Liver (tissue), 9 donors: ENCODE measurements around the gene MED19. TPM values are rescaled to one million over a fixed set of nuclear protein-coding genes. Genes with fewer than 3 reads are reported as not detected.

ENCODE experiments used
- DNase-seq: peaks from one replicate; pipeline ENCODE4 v3.0.0-alpha.2; 2017; ENCODE audit warnings: low spot score
- H3K27ac ChIP-seq, 2 donors: one replicate each; pipeline ENCODE4 v1.7.0; 2013; ENCODE audit warnings: inconsistent platforms in 2 of 2, low read length in 2 of 2, control low read depth in 1 of 2, low read depth in 1 of 2, mild to moderate bottlenecking in 1 of 2
- H3K27me3 ChIP-seq, 4 donors: one replicate each; pipeline versions ENCODE4 v1.6.1 to v1.7.0; 2013; ENCODE audit warnings: low read length in 3 of 4, inconsistent platforms in 1 of 4, mild to moderate bottlenecking in 1 of 4, moderate library complexity in 1 of 4; ENCODE audit not compliant: control insufficient read depth in 4 of 4, insufficient read depth in 4 of 4
- H3K36me3 ChIP-seq, 4 donors: one replicate each; pipeline versions ENCODE4 v1.6.1 to v1.7.0; 2013; ENCODE audit warnings: low read length in 3 of 4, mild to moderate bottlenecking in 3 of 4, low read depth in 1 of 4, moderate library complexity in 1 of 4; ENCODE audit not compliant: control insufficient read depth in 4 of 4, insufficient read depth in 3 of 4
- H3K4me1 ChIP-seq, 4 donors: one replicate each; pipeline versions ENCODE4 v1.6.1 to v1.7.0; 2013; ENCODE audit warnings: low read length in 3 of 4, mild to moderate bottlenecking in 3 of 4, moderate library complexity in 1 of 4; ENCODE audit not compliant: control insufficient read depth in 4 of 4, insufficient read depth in 4 of 4
- H3K4me3 ChIP-seq, 3 donors: one replicate each; pipeline versions ENCODE4 v1.6.1 to v1.7.0; 2013; ENCODE audit warnings: low read length in 3 of 3, control low read depth in 1 of 3, low read depth in 1 of 3, mild to moderate bottlenecking in 1 of 3
- H3K9ac ChIP-seq, 2 donors: one replicate each; pipeline ENCODE4 v1.7.0; 2013; ENCODE audit warnings: low read length in 2 of 2, mild to moderate bottlenecking in 2 of 2, moderate library complexity in 2 of 2, control low read depth in 1 of 2, low read depth in 1 of 2
- H3K9me3 ChIP-seq, 4 donors: one replicate each; pipeline versions ENCODE4 v1.6.1 to v1.7.0; 2013; ENCODE audit warnings: low read length in 3 of 4; ENCODE audit not compliant: control insufficient read depth in 4 of 4
- CTCF ChIP-seq: fragments of 150-350 bp; IDR thresholded peaks from 2 replicates; pipeline ENCODE4 v1.5.1; 2017; ENCODE audit warnings: improper control_type of control experiment, low read depth, low read length; ENCODE audit not compliant: missing input control
- EGR1 ChIP-seq, 2 donors: IDR thresholded peaks; 2 replicates each; pipeline ENCODE4 v1.6.1; 2016 to 2018; ENCODE audit warnings: antibody characterized with exemption in 2 of 2, low read depth in 2 of 2
- FOXA1 ChIP-seq: IDR thresholded peaks from 2 replicates; pipeline ENCODE4 v1.6.1; 2016; ENCODE audit warnings: antibody characterized with exemption
- FOXA2 ChIP-seq: IDR thresholded peaks from 2 replicates; pipeline ENCODE4 v1.6.1; 2016; ENCODE audit warnings: antibody characterized with exemption
- GABPA ChIP-seq, 2 donors: IDR thresholded peaks in 1 of 2; conservative IDR thresholded peaks in 1 of 2; 2 replicates each; pipeline ENCODE4 v1.6.1; 2016; ENCODE audit warnings: antibody characterized with exemption in 2 of 2, mild to moderate bottlenecking in 1 of 2, moderate library complexity in 1 of 2
- HNF4A ChIP-seq, 2 donors: conservative IDR thresholded peaks; 2 replicates each; pipeline ENCODE4 v1.6.1; 2016; ENCODE audit warnings: antibody characterized with exemption in 2 of 2, mild to moderate bottlenecking in 2 of 2
- HNF4G ChIP-seq: IDR thresholded peaks from 2 replicates; pipeline ENCODE4 v1.6.1; 2016; ENCODE audit warnings: antibody characterized with exemption
- JUND ChIP-seq, 2 donors: IDR thresholded peaks; 2 replicates each; pipeline ENCODE4 v1.6.1; 2016; ENCODE audit warnings: antibody characterized with exemption in 2 of 2
- NR2F2 ChIP-seq: IDR thresholded peaks from 2 replicates; pipeline ENCODE4 v1.6.1; 2016; ENCODE audit warnings: antibody characterized with exemption
- RAD21 ChIP-seq, 2 donors: IDR thresholded peaks; 2 replicates each; pipeline ENCODE4 v1.6.1; 2016; ENCODE audit warnings: antibody characterized with exemption in 2 of 2, mild to moderate bottlenecking in 2 of 2
- RXRA ChIP-seq, 2 donors: IDR thresholded peaks; 2 replicates each; pipeline ENCODE4 v1.6.1; 2017 to 2018; ENCODE audit warnings: antibody characterized with exemption in 2 of 2, mild to moderate bottlenecking in 1 of 2
- SP1 ChIP-seq: IDR thresholded peaks from 2 replicates; pipeline ENCODE4 v1.6.1; 2018; ENCODE audit warnings: antibody characterized with exemption, mild to moderate bottlenecking
- TAF1 ChIP-seq: conservative IDR thresholded peaks from 2 replicates; pipeline ENCODE4 v1.6.1; 2016; ENCODE audit warnings: antibody characterized with exemption, mild to moderate bottlenecking
- YY1 ChIP-seq: IDR thresholded peaks from 2 replicates; pipeline ENCODE4 v1.6.1; 2016; ENCODE audit warnings: antibody characterized with exemption, mild to moderate bottlenecking
- ZBTB33 ChIP-seq: IDR thresholded peaks from 2 replicates; pipeline ENCODE4 v1.6.1; 2016; ENCODE audit warnings: antibody characterized with exemption
- WGBS: extraction: QIAGEN DNeasy Blood & Tissue Kit; methylation state at CpG from one replicate; pipeline ENCODE4 v1.1.7; 2013; 5-methylcytosine and 5-hydroxymethylcytosine counted together
- polyA plus RNA-seq, 2 donors: library from polyadenylated mRNA; stranded (reverse) in 1 of 2; unstranded in 1 of 2; fragments of 200-250 nt in 1 of 2; fragments of >200 nt in 1 of 2; fragmentation: Nextera tagmentation in 1 of 2; extraction: Ambion mirVana in 1 of 2; gene quantifications; one replicate each; pipeline versions ENCODE4 v1.2.1 to v1.2.3, GENCODE V29; 2013 to 2015
- total RNA-seq, 2 donors: library from RNA; depleted of rRNA; stranded (reverse); fragments of >200 nt; gene quantifications; one replicate each; pipeline ENCODE4 v1.2.3, GENCODE V29; 2014
- TF ChIP-seq, protein P1 (sequence below): IDR thresholded peaks from 2 replicates; pipeline ENCODE4 v1.6.1; 2016; ENCODE audit warnings: antibody characterized with exemption
- TF ChIP-seq, protein P2 (sequence below): IDR thresholded peaks from 2 replicates; pipeline ENCODE4 v1.6.1; 2016; ENCODE audit warnings: antibody characterized with exemption
- TF ChIP-seq, protein P3 (sequence below): IDR thresholded peaks from 2 replicates; pipeline ENCODE4 v1.6.1; 2016; ENCODE audit warnings: antibody characterized with exemption, mild to moderate bottlenecking
- donor health status: healthy.
- donor health status: healthy.
- donor health status: healthy.
- donor health status: healthy.
- donor health status: healthy.

MED19 gene
- total and polyA plus RNA-seq, 4 donors, result 4.4 to 11.3 (median 6.5) TPM

DNA sequence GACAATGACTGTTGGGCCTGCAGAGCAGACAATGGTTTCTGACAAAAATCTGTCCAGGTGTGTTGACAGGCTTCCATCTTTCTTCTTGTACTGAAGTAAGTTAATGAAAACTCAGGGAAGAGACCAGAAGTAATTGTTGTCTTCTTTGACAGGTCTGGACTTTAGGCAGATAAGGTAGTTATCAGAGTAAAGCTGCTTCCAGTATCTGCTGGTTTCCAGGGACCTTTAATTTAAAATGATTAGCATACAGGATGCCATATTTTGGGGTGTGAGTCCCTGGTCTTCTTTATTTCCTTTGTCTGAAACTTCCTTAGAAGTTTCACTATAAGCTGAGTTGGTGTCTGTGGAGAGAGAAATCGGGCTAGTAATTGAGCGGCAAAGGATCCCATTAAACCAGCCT, 1.8 kb upstream of the MED19 start:
- TF ChIP-seq FOXA2 (no peak), EGR1 (IDR thresholded peaks at IDR 0.05; ENCODE audit: low read depth in 2 of 2) (no peak), JUND (IDR thresholded peaks at IDR 0.05) (no peak), RAD21 (IDR thresholded peaks at IDR 0.05) (no peak), ZBTB33 (no peak), HNF4A (conservative IDR thresholded peaks at IDR 0.05) (no peak), FOXA1 (no peak)
- TF ChIP-seq, protein P1, sequence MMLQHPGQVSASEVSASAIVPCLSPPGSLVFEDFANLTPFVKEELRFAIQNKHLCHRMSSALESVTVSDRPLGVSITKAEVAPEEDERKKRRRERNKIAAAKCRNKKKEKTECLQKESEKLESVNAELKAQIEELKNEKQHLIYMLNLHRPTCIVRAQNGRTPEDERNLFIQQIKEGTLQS, result no peak
- TF ChIP-seq, protein P2, sequence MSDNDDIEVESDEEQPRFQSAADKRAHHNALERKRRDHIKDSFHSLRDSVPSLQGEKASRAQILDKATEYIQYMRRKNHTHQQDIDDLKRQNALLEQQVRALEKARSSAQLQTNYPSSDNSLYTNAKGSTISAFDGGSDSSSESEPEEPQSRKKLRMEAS, result no peak

DNA sequence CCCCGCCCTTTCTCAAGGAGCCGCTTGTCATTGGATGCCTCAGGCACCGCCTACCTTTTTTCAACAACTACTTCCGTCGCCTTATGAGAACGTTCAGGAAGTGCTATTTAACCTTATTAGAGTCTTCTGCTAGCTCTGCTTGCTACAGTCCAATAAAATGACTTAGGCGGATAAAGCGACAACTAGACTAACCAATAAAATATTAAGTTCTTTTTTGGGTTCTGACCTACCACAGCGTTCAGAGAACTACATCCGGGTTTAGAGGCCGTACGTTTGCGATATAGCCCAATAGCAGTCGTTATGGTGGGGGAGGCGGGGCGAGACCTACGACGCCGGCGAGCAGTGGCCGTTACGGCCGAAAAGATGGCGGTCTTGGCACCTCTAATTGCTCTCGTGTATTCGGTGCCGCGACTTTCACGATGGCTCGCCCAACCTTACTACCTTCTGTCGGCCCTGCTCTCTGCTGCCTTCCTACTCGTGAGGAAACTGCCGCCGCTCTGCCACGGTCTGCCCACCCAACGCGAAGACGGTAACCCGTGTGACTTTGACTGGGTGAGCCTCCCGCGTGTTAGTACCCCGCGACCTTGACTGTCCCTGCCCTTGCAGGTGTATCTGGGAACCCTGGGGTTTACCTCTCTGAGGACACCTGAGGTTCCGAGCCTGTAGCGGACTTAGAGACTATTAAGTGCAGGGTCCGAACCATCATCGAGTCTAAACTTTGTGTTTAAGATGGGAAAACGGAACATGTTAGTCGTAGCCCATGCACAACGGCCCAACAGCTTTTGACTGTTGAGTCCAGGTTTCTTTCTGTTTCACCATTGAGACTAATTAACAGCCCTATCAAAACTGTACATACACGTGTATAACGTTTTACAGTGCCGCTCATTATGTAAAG, 488 bp upstream of the MED19 start, which contains the start of gene TMX2:
Gene TMX2, plus strand, starts transcription at position 338 of the 895 bp plus-strand sequence. Its CDS starts 26 bp downstream, at position 364.
- Histone ChIP-seq H3K36me3 (peaks cover 0 to 2% (median 0%) of the 10 kb centered on the region in 4 donors), H3K27me3 (no peaks in the 10 kb centered on the region), H3K4me3 (peak within 1 kb of the TSS; percentile 86 to 97 (median 95)), H3K9me3 (no peaks in the 10 kb centered on the region), H3K9ac (peak within 1 kb of the TSS; percentile 76 to 80), H3K4me1 (peaks cover 10 to 34% (median 31%) of the 10 kb centered on the region in 4 donors), H3K27ac (peak within 1 kb of the TSS; percentile 60 to 86)
- DNase-seq, result peak; percentile 87
- TF ChIP-seq TAF1, result peak; percentile 59
- peak; percentile 87 for TF ChIP-seq NR2F2
- peak in 1 of 2 donors; percentile 75 for TF ChIP-seq JUND (IDR thresholded peaks at IDR 0.05)
- TF ChIP-seq EGR1 (IDR thresholded peaks at IDR 0.05; ENCODE audit: low read depth in 2 of 2), result no peak
- no peak for TF ChIP-seq FOXA1
- TF ChIP-seq HNF4G, result peak; percentile 7
- TF ChIP-seq, protein P1, result no peak
- TF ChIP-seq HNF4A (conservative IDR thresholded peaks at IDR 0.05), result peak in 1 of 2 donors; percentile 1
- TF ChIP-seq ZBTB33, result peak; percentile 60
- TF ChIP-seq SP1, result peak; percentile 94
- no peak for TF ChIP-seq CTCF
- peak; percentile 96 to 98 for TF ChIP-seq GABPA (IDR thresholded peaks at IDR 0.05 in 1 of 2, conservative IDR thresholded peaks at IDR 0.05 in 1 of 2)
- TF ChIP-seq, protein P2, result peak; percentile 7
- TF ChIP-seq, protein P3, sequence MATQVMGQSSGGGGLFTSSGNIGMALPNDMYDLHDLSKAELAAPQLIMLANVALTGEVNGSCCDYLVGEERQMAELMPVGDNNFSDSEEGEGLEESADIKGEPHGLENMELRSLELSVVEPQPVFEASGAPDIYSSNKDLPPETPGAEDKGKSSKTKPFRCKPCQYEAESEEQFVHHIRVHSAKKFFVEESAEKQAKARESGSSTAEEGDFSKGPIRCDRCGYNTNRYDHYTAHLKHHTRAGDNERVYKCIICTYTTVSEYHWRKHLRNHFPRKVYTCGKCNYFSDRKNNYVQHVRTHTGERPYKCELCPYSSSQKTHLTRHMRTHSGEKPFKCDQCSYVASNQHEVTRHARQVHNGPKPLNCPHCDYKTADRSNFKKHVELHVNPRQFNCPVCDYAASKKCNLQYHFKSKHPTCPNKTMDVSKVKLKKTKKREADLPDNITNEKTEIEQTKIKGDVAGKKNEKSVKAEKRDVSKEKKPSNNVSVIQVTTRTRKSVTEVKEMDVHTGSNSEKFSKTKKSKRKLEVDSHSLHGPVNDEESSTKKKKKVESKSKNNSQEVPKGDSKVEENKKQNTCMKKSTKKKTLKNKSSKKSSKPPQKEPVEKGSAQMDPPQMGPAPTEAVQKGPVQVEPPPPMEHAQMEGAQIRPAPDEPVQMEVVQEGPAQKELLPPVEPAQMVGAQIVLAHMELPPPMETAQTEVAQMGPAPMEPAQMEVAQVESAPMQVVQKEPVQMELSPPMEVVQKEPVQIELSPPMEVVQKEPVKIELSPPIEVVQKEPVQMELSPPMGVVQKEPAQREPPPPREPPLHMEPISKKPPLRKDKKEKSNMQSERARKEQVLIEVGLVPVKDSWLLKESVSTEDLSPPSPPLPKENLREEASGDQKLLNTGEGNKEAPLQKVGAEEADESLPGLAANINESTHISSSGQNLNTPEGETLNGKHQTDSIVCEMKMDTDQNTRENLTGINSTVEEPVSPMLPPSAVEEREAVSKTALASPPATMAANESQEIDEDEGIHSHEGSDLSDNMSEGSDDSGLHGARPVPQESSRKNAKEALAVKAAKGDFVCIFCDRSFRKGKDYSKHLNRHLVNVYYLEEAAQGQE, result peak; percentile 34
- peak in 1 of 2 donors; percentile 32 for TF ChIP-seq RXRA (IDR thresholded peaks at IDR 0.05)
- no peak for TF ChIP-seq FOXA2
- TF ChIP-seq YY1, result peak; percentile 99
- TF ChIP-seq RAD21 (IDR thresholded peaks at IDR 0.05), result peak in 1 of 2 donors; percentile 14
- WGBS, result under 1% methylated on average over 53 of the region's 53 CpGs

More for the DNA sequence above, 1.8 kb upstream of the MED19 start:
- Histone ChIP-seq H3K27ac (no peak overlapping the region), H3K4me1 (peaks cover 10 to 34% (median 31%) of the 10 kb centered on the region in 4 donors), H3K36me3 (peaks cover 0 to 3% (median 0%) of the 10 kb centered on the region in 4 donors), H3K9me3 (no peaks in the 10 kb centered on the region), H3K9ac (no peak overlapping the region), H3K4me3 (peak overlapping the region; percentile 82 to 97 (median 95)), H3K27me3 (no peaks in the 10 kb centered on the region)
- no peak for DNase-seq
- WGBS, result 91% methylated on average over 2 of the region's 2 CpGs
